ENCODE data around the gene C1QC.

DNA sequence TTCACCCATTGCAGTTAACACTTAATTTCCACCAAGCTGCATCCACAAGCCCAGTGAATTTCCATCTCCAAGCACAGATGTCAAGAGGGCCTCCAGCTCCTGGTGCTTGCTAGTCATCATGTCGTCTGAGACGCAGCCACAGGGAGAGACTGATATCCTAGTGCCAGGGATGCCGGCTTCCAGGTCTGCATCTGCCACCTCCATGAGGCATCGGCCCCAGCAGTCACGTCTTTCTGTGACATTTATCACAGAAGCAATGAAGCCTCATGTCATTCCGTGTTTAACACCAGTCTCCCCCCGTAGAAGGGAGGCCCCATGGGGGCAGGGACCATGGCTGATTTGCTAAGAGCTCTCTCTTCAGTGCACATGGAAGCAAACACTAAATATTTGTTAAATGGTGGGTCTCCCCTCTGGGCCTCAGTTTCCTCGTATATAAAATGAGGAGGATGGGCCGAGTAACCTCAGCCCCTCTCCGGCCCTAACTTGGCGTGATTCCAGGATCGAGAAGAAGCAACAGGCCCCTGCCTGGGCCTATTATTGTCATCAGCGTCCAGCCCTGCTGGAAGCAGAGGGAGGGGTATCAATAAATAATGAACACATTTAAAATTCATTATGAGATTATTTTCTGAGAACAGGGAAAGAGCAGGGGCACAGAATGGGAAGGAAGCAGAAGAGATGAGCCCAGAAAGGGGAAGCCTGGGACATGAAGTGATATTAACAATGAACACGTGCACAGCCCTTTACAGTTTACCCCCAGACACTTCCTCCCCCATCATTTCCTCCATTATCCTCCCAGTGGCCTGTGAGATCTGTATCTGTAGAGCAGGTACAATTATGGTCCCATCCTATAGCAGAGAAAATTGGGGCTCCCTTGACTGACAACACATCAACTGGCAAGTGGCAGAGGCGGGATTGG lies 8.8 kb downstream of the C1QC start:
- TF ChIP-seq, protein P1, sequence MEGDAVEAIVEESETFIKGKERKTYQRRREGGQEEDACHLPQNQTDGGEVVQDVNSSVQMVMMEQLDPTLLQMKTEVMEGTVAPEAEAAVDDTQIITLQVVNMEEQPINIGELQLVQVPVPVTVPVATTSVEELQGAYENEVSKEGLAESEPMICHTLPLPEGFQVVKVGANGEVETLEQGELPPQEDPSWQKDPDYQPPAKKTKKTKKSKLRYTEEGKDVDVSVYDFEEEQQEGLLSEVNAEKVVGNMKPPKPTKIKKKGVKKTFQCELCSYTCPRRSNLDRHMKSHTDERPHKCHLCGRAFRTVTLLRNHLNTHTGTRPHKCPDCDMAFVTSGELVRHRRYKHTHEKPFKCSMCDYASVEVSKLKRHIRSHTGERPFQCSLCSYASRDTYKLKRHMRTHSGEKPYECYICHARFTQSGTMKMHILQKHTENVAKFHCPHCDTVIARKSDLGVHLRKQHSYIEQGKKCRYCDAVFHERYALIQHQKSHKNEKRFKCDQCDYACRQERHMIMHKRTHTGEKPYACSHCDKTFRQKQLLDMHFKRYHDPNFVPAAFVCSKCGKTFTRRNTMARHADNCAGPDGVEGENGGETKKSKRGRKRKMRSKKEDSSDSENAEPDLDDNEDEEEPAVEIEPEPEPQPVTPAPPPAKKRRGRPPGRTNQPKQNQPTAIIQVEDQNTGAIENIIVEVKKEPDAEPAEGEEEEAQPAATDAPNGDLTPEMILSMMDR (IDR thresholded peaks at IDR 0.05): no peak
- no peak for TF ChIP-seq POLR2A (IDR thresholded peaks at IDR 0.05)
